22Rv1 (cell line): ENCODE measurements around the gene HAUS3.

Experiments used
- H3K27ac ChIP-seq: fragments of 450-650 bp; 2 replicates; pipeline ENCODE4 v1.5.1; 2017
- ZFX ChIP-seq: fragments of 450-650 bp; IDR thresholded peaks from 2 replicates; pipeline ENCODE4 v1.6.1; 2017; ENCODE audit warnings: antibody characterized with exemption, borderline replicate concordance
- TF ChIP-seq, protein P1 (sequence below): fragments of 450-650 bp; IDR thresholded peaks from 2 replicates; pipeline ENCODE4 v1.5.1; 2017; ENCODE audit warnings: mild to moderate bottlenecking

Gene HAUS3

DNA sequence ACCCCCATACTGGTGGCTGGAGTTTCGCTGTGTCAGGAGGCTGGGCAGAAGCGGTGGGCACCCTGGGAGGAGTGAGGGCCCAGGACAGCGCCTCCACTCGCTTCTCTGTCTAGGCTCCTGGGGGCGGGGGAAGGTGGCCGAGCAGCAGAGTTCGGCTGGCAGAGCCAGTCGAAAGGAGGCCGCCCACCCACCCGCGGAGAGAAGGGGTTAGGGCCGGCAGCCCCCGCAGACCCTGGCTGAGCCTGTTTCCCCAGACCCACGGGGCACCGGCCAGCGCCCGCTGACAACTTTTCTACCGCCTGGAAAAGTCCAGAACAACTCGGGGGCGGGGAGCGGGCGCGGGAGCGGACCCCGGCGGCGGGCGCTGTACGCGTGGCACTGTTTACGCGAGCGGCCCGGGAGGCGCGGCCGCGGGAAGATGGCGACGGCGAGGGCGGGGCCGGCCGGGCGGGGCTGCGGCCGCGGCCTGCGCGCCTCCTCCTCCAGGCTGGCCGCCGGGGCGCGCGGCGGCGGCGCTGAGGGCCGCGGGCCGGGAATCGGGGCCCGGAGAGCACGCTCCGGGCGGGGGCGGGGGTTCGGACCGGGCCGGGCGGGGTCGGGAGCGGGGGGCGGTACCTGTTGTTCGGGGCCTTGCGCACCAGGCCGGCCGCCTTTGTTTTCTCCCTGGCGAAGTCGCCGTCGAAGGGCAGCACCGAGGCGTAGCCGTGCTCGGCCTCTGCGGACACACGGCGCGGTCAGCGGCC is 19.4 kb upstream of the HAUS3 start:
- TF ChIP-seq ZFX = no peak
- TF ChIP-seq, protein P1, sequence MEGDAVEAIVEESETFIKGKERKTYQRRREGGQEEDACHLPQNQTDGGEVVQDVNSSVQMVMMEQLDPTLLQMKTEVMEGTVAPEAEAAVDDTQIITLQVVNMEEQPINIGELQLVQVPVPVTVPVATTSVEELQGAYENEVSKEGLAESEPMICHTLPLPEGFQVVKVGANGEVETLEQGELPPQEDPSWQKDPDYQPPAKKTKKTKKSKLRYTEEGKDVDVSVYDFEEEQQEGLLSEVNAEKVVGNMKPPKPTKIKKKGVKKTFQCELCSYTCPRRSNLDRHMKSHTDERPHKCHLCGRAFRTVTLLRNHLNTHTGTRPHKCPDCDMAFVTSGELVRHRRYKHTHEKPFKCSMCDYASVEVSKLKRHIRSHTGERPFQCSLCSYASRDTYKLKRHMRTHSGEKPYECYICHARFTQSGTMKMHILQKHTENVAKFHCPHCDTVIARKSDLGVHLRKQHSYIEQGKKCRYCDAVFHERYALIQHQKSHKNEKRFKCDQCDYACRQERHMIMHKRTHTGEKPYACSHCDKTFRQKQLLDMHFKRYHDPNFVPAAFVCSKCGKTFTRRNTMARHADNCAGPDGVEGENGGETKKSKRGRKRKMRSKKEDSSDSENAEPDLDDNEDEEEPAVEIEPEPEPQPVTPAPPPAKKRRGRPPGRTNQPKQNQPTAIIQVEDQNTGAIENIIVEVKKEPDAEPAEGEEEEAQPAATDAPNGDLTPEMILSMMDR = no peak
- H3K27ac ChIP-seq = peak overlapping the region; percentile 74

DNA sequence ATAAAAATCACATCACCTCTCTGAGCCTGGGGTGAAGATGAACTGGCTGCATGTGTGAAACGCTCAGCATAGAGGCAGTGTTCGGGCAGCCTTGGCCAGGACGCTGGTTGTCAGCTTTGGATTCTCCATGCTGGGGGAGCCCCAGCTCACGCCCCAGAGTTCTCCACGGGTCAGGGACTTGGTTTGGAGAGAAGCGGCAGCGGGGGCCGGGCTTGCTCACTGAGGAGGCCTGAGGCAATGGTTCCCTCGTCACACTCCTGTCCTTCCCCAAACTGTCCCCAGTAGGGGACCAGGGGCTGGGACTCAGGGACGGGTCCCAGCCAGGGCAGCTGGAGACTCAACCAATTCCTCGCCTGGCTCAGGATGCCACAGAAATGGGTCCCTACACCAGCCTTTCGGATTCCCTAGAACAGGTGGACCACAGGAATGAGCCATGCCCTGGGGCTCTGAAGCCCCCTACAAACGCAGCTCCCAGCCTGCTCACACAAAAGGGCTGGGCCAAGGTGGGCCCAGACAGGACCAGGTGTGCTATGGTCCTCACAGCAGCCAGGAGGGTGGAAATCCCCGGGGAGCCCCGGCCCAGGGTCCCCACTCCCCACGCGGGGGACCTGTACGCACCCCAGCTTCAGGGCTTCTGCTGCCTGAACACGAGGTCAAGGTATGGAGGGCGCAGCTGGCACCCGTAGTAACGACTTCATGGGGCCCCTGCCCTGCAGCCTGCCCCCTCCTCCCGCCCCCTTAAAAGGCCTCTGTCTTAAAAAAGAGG is 18.6 kb upstream of the HAUS3 start:
- TF ChIP-seq, protein P1 = no peak
- TF ChIP-seq ZFX = no peak
- H3K27ac ChIP-seq = no peak overlapping the region

DNA sequence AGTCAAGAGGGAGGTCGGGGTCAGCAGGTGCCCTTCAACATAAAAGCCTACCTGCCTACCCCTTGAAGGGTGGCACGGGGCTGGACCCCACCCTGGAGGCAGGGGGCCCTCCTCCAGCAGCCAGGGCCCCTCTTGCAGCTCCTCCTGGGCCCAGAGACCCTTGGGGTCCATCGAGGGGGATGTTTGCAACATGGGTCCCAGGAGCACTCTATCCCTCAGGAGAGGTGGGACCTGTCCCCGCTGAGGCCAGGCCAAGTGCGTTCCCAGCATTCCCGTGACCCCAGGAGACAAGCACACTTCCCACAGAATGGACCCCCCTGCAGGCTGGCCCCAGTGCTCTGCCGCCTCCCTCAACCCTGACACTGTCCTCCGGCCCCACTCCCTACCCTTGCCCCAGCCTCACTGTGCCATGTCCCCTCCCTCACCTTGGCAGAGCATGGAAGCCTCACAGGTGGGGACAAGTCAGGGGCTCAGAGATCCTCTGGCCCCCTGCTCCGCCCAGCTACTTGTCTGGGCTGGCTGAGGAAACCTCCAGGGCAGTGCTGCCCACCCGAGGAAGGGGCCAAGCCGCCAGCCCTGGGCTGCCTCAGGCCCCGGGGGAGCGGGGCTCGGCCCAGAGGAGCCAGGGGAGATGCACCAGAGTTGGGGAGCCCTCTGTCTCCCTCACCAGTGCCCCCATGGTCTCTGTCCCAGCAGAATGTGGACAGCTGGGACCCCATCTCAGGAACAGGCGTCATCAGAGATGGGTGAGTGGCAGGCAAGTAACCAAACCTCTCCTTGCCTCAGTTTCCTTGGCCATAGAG is 17.8 kb upstream of the HAUS3 start:
- TF ChIP-seq, protein P1 = no peak
- TF ChIP-seq ZFX = no peak
- no peak overlapping the region for H3K27ac ChIP-seq

DNA sequence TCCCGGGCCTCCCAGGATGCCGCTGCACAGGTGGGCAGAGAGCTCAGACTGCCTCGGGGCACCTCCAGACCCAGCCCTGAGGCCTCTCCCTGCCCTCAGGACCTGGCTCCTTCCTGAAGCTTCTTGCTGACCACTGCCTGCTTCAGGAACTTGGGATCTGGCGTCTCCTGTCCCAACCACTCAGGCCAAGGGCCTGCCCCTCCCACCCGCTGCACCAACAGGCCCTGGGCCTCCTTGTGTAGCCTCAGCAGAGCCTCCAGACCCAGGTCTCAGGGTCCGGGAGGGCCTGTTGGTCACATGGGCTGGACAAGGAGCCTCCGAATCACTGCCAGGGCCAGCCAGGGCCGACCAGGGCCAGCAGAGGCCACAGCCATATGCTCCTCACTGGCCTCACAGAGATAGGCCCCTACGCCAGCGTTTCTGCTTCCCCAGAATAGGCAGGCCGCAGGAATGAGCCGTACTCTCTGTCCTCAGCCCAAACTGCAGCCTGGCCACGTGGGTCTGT is 17.2 kb upstream of the HAUS3 start:
- no peak overlapping the region for H3K27ac ChIP-seq
- TF ChIP-seq, protein P1 = no peak
- TF ChIP-seq ZFX = no peak

DNA sequence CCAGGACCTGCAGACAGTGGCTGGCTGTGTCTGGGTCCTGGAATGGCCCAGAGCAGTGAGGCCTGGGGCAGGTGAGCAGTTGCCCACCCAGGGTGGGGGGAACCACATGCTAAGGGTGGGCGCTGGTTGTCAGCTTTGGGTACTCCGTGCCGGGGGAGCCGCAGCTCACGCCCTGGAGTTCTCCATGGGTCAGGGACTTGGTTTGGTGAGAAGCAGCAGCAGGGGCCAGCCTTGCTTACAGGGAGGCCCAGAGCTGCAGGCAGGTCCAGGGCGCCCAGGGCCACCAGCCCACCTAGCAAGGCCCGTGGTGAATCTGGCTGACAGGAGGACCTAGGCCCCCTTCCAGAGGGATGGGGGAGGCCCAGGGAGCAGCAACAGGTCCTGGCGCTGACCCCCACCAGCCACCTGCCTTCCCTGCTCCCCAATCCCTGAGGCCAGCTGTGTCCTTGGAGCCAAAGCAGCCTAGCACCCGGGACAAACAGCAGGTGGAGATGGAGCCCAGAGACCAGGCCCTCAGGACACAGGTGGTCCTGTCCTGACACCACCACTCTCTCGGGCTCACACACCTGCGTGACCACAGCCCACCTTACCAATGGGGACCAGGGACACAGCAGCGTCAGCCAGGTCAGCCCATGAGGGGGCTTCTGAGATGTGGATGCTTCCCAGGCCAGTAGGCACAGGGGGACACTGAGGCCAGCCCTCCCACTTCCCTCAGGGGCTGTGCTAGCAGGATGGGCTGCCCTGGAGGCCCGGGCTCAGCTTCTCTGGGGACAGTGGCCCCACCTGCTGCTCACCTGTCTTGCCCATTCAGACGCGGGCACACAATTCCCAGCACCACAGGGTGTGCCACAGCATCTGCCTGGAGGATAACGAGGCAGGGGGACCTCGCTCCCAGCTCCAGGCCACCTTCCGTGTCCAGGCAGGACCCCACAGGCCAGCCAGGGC is 16.4 kb upstream of the HAUS3 start:
- TF ChIP-seq, protein P1 = no peak
- no peak for TF ChIP-seq ZFX
- no peak overlapping the region for H3K27ac ChIP-seq

DNA sequence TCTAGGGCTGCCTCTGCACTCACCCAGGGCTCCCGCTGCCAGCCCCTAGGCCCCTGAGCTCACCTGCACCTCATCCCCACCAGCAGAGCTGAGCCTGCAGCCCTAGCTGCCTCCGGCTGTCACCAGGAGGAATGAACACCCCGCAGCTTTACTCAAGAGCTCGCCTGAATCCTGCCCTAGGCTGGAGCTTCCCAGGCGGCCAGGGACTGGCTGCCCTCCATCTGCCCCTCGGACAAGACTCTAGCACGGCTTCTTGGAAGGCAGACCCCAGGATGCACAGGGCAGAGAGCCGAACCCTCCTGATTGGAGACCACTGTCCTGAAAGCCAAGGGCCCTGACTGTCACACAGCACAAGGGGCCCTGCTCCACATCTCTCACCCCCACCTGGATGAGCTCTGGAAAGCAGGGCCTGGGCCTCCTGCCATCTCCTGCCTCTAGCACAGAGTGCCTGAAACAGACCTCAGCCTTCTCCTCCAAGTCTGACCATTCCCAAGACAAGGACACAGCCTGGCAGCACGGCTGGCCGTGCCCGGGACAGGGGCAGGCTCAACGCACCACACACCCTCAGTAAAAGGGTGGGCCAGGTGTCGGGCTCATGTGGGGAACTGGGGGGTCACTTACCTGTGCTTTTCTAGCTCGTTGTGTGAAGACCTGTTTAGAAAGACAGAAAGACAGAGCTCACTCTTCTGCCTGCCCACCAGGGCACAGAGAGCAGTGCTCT is 15.6 kb upstream of the HAUS3 start:
- H3K27ac ChIP-seq = no peak overlapping the region
- TF ChIP-seq ZFX = no peak
- TF ChIP-seq, protein P1 = no peak
